DMS 273 (cell line): Measurements from ENCODE around the gene ERBIN.
"Not testable (repeated sequence)": the region's sequence is repeated elsewhere in the genome, so short reads cannot be mapped to it uniquely, and the experiment has no call there.

Experiments used
- DNase-seq: peaks from one replicate; lab custom pipeline; 2025; ENCODE audit not compliant: unreplicated experiment; lab: John Stamatoyannopoulos, UW

ERBIN gene

DNA sequence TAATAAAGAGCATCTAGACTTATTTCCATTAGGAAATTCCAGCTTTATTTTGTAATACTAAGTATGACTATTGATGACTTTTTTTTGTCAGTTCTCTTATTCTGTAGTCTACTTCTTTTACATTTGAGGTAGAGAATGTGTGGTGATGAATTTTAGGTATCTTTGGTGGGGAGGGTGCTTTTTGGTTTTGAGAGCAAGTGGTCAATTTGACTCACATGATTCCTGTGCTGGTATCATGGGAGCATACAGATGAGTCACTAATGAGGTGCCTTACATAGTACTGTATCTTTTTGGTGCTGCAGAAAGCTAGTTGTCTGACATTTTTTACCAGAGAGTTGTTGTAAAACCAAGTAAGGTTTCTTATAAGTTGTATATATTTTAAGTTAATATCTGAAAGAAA is 35.3 kb downstream of the ERBIN start:
- no peak for DNase-seq

GRCh38 chr5:65967288-65968066 is 41.1 kb downstream of the ERBIN start:
- DNase-seq, result no peak

- no peak for DNase-seq
Observed at GRCh38 chr5:65969539-65970393, 43.4 kb downstream of the ERBIN start.

GRCh38 chr5:65970481-65971367 is 44.3 kb downstream of the ERBIN start:
- no peak for DNase-seq

DNA sequence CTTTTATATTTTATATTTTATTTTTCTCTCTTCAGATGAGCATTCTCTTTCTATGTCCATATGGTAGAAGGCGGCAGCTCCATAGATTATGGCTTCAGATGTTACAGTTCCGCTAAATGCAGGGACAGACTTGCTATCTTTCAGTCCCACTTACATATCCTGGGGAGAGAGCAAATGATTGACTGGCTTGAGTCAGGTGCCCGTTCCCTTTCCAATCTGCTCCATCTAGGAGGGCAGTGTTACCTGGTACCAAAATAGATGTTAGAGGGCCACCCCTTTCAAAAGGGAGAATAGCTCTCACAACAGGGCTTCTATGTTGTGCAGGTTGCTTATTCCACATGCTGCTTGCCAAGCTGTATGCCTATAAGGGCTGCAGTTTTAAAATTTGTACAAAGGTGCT is 45.3 kb downstream of the ERBIN start:
- no peak for DNase-seq

- not testable (repeated sequence) for DNase-seq
Observed at GRCh38 chr5:65972896-65973295, 46.5 kb downstream of the ERBIN start.

DNA sequence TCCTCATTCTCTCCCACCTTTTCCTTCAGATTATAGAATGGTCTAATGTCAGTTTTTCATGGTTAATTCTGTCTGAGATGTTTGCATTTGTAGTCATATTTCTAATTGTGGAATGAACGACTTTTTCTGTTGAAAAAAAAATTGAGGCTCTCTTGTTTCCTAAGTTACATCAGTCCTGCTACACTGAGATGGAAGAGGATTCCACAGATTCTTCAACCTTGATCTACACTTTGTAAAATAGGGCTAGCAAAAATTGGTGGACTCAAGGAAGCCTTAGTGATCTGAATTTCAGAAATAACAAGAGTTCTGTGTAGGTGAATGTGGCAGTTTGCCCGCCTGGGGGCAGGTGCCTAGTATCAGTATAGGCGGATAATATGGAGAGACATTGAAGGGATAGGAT is 51.9 kb downstream of the ERBIN start:
- no peak for DNase-seq

DNA sequence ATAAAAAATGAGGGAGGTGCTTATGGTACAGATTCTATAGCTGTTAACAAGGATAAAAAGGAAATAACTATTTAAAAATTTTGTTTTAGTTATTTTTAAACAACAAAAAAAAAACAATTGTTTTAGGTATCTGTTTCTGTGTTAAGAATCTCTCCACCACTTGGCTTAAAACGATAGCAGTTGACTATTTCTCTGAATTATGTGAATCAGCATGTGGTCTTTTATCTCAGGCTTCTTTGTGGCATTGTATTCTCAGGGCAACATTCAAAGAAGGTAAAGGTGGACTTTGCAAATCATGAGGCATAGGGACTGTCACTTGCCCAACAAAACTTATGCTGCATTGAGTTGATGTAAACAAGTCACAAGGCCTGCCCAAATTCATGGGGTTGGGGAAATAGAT is 55.2 kb downstream of the ERBIN start:
- no peak for DNase-seq

GRCh38 chr5:65981969-65982619 is 55.7 kb downstream of the ERBIN start:
- no peak for DNase-seq

GRCh38 chr5:65982635-65983034 is 56.3 kb downstream of the ERBIN start:
- no peak for DNase-seq

DNA sequence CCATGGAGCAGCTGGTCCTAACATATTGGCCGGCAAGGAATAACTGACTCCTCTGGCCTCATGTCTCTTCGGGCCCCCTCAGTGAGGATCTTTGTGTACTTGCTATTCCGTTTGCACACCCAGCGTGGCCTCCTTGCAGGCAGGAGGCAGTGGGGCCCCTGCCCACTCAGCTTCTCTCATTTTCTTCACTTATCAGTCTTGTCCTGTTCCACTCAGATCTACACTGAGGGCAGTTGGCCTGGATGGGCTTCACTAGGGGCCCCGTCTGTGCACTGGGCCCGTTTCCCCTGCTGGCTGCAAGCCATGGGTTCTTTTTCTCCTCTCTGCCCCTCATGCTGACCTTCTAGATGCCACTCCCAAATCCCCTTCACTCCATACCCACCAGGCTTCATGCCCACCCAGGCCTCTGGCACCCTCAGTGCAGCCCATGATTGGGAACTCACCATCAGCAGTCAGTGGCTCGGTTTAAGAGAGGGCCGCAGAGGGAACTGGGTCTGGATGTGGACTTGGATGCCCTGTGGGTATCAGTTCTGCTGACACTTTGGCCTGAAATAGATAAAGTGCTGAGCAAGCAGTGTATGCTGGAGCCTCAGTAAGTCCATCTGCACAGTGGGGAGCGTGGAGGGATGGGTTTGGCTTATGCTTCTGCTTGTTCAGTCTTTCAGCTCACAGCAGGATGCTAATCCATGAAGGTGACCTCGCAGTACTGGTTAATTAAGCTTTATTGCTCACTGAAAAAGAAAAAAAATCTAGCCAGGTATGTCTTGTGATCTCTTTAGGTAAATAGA is 57.9 kb downstream of the ERBIN start:
- DNase-seq, result peak; percentile 13

DNA sequence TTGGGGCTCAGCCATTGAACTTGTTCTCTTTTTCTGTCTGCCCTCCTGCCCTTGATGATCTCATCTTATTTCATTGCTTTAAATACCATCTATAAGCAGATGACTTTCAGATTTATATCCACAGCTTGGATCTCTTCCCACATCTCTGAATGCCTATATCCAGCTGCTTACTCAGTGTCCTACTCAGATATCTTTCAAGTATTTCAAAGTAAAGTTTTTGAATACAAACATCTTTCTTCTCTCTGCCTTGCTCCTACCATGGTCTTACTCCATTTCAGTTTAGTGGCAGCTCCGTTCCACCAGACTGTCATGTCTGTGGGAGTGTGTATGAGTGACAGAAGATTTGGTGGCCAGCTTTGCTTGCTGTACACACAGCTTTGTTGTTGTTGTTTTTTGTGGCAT is 59.7 kb downstream of the ERBIN start:
- peak; percentile 25 for DNase-seq

DNA sequence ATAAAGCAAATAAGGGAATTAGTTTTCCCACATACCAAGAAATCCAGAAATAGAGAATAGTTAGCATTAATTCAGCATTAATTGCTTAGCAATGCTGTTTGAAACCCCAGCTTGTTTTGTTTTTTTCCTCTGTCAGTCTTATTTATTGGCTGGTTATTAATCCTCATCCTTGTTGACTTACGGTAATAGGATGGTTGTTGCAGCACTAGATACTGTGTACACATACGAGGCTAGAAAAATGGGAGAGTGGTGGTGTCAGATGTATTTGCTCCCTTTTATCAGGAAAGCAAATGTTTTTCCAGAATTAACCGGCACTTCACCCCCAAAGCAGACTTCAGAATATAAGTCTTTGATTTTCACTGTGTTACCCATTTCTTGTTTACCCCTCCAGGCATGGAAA is 60.4 kb downstream of the ERBIN start:
- DNase-seq, result no peak

GRCh38 chr5:65987982-65988381 is 61.6 kb downstream of the ERBIN start:
- DNase-seq, result no peak

- no peak for DNase-seq
Observed at GRCh38 chr5:65989158-65989557, 62.8 kb downstream of the ERBIN start.

DNA sequence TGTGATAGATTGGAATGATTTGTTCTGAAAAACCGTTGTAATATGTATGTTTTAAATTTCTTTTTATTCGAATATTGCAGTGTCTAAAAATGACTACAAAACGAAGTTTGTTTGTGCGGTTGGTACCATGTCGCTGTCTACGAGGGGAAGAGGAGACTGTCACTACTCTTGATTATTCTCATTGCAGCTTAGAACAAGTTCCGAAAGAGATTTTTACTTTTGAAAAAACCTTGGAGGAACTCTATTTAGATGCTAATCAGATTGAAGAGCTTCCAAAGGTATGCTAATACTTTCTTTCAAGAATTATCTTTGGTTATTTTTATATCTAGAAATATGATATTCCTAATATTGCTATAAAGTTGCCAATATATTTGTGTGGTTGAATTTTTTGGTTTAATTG is 66.3 kb downstream of the ERBIN start:
- DNase-seq, result no peak

DNA sequence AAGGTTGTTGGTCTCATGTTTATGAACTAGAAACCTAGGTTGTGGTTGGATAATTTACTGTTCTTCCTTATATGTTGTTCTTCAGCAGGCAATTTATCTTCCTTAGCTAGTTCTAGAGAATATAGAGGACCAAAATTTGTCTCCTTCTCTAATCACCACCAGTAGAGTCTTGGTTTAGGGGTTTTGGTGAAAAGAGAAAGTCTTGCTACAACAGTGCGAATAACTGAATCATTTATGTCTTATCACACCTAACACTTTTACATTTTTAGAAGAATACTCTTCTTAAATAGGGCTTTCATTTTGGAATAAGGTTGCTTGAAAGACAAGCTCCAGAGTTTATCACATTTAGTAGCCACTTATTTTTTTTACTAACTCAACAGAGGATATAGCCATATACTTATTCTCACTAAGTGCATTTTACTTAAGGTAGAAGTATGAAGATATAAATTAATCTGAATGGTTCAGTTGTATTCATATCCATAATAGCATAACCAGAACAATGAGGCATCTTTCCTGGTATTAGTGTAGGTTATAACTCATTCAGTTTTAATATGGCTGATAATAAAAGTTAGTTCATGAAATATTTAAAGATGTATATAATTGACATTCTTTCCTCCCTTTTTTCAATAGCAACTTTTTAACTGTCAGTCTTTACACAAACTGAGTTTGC is 67.9 kb downstream of the ERBIN start:
- no peak for DNase-seq

DNA sequence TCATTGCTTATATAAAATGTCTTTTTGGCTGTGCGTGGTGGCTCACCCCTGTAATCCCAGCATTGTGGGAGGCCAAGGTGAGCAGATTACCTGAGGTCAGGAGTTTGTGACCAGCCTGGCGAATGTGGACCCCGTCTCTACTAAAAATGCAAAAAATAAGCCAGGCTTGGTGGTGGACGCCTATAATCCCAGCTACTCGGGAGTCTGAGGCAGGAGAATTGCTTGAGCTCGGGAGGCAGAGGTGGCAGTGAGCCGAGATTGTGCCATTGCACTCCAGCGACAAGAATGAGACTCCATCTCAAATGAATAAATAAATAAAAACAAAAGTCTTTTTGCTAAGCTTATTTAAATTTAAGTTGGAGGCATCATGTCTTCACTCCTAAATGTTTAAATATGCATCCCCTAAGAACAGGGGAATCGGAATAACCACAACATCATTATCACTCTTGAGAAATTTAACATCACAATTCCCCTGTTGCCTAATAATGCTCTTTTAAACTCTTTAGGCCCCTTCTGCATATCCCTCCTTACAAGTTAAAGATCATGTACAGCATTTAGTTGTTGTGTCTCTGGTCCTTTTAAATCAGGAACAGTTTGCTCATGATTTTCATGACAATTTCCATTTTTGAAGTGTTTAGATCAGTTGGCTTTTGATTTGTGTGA is 72.8 kb downstream of the ERBIN start:
- DNase-seq, result no peak

- no peak for DNase-seq
Observed at GRCh38 chr5:66001952-66002351, 75.6 kb downstream of the ERBIN start.
